Measurements from ENCODE around the gene IMP3.

The IMP3 gene

DNA sequence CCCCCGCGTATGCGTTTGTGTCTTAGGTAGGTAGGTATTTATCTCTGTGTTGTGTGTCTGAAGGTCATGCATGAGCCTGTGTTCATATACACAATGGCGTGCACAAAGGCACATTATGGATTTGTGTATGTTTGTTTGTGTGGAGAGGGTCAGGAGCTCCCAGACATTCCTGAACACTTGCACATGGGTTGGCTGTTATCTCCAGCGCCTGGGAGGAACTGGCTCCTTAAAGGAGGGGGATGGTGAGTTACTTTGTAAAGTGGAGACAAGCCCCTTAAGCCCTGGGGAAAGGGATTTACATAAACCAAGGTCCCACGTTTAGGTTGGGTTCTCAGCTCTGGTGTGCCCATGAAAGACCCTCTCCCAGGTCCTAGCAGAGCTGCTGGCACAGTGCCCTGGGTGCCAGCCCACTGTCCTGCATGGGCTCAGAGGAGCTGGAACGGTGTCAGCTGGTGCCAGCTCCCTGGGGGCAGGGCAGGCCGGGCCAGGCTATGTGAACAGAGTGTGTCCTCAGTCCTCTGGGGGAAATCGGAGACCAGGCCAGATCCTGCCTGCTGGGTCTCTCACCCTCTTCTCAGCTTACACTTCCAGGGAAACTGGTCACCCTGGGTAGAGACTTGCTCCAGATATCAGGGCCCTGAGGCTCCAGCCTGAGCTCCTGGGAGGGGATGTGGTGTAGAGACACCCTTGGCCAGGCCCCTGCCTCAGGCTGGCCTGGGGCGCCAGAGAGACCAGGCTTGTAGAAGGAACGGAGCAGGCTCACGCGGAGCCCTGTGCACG lies 32.8 kb upstream of the IMP3 start:
- no peak for DNase-seq (ENCODE audit: low read depth)

DNA sequence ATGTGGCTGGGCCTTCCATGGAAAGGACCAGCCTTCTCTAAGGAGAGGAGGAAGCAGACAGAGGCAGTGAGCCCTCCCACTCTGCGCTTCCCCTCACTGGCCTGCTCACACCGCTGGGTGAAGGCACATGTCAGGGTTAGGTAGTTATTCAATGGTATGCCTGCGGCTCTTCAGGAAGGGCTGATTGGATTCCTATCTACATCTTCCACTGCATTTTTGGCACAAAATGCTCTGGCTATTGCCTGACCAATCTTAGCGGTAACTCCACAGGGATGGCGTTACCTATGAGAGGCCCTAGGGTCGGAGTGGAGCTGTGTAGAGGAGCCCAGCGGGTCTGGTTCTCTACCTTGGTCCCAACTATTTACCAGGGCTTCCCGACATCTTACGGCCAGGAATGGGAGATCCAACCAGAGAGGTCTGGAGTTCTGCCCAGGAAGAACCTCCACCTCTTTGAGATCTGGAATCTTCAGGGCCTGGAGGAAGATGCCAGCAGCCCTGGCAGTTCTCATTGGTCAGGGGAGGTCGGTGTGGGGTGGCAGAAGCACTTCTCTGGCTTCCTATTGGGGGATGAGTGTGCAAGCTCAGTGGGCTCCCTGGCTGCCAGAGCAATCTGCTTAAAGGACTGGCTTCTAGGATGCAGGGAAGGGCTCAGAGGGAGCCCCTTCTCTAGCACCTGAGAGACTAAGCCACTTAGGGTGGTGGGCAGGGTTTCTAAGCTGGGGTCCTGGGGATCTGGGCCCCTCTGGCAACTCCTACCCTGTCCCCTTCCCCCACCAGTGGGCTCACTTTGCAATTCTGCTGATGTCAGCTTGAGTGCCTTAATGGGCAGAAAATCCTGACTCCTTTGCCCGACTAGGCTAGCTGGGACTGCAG lies 31.9 kb upstream of the IMP3 start:
- no peak for DNase-seq (ENCODE audit: low read depth)

DNA sequence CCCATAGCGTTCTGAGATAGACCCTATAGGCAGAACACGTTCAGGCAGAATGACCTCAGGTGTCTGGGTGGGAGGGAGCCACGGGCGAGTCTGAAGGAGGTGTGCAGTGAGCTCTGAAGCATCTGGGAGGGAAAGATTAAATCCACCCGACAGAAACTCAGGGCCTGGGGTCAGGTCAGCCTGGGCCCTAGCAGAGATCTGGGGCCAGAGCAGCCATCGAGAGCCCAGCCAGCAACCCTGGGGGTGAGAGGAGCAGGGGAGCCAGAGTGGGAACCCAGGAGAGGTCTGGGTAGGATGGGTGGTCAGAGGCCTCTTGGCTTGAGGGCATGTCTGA lies 29.8 kb upstream of the IMP3 start:
- no peak for DNase-seq (ENCODE audit: low read depth)

DNA sequence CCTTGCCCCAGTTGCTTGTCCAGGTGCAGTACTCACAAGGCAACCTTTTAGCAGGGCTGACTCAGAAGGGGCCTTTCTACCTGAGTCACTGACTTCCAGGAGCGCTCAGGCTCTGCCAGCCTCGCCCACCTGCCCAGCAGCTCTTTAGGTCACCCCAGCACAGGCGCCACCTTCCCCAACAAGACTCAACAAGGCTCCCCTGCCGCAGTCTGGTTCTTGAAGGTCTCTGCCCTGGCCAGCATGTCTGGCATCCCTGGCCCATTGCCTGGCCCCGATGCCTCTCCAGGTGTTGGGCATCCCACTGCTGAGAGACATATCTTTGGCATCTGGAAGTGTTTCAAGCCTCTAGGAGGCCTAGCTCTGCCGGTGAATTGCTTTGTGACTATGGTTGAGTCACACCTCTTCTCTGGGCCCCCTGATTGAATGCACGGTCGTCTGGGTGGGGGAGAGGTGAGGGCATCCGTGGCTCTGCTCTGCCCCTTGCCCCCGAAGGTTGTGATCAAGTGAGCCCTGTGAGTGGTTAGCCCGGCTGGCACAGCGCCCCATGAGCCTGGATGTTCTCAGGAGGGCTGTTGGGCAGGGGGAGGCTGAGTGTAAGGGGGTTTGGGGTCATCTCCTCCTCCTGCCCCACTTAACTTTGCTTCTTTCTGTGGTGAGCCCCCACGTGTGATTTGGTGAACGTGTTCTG lies 29.3 kb upstream of the IMP3 start:
- no peak for DNase-seq (ENCODE audit: low read depth)

DNA sequence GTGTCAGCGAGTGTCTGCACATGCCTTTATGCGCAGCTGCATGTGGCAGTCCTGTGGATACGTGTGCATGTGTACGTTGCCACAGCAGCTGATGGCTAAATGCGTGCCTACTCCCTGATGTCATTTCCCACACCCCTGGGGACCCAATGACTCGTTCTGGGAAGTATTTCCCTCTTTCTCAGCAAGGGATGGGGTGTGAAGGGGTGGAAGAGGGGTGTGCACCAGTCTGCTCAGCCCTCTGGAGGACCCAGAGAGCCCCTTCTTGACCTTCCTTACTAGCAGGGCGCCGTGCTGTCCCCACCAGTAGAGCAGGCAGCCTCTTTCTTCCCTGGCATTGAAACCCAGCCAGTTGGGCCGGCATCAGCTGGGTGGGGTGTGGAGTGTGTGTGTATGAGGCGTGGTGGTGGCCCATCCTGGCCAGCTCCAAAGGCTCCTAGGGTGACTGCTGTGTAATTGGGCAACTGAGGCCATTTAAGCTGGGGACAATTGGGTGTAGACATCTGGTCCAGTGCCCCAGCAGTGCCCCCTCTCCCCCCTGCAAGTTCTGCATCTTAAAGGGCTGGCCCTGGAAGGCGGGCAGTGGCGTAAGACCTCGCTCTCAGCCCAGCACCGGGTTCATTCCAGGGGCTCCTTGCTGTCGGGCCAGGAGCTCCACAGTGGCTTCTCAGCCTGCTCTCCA lies 26.9 kb upstream of the IMP3 start:
- peak; percentile 99 for DNase-seq (ENCODE audit: low read depth)

DNA sequence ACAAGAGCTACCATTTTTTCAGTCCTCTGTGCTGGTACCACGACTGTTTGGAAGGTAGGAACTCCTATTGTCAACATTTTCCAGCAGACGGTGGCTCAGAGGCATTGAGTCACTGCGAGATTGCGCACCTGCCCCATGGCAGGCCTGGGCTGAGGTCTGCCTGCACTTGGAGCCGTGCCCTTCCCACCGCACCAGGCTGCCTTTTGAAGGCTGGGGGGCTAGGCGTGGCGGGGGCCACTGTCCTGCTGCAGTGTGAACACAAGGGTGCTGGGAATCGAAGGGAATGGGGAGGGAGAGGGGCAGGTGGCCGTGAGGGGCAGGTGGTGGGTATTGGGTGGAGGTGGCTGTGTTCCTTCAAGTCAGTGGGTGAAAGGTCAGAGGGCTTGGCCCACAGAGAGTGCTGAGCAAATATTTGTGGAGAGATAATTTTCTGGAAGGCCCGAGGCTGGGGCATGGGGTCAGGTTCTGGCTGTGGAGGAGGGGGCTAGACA lies 24.0 kb upstream of the IMP3 start:
- no peak for DNase-seq (ENCODE audit: low read depth)

DNA sequence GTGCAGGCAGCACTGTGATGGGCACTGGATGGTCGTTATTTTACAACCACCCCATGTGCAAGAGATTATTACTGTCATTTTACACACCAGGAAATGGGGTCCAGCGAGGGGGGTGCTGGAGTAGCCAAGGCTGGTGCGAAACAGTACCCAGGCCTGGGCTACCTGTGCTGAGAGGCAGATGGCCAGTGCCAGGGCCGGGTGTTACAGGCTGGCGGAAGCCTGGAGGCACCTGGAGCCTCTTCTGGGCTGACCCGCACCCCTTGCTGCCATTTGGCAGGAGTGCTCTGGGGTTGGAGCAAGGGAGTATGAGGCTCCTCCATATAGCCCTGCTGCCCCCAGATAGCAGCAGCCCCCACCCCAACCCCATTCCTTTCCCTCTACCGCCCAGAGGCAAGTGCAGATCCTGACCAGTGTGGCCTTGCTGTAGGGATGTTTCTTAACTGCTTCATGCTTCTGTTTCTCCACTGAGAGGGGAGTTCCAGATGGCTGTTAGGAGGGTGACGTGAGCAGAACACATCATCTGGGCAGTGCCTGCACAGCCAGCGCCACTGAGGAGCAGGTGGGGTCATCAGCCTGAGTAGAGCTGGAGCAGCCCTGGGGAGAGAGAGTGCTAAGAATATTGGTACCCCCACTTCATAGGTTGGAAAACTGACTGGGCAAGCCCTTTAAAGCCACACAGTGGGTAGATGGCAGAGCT lies 22.9 kb upstream of the IMP3 start:
- no peak for DNase-seq (ENCODE audit: low read depth)

DNA sequence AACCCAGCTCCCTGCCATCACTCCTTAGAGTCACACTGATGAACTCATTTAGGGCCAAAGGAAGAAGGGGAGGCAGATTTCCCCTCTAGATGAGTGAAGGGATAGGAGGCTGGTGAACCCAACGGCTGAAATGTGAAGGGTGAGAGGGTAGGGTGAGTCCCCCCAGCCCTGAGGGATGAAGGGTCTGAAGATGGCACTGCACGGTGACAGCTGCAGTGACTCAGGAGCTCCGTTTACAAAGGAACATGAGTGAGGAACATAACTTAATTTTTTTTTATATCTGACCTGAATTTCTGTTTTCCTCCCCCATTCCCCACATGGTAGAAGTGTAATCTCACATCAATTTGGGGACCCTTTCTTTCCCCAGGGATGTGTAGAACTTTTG lies 21.7 kb upstream of the IMP3 start:
- DNase-seq (ENCODE audit: low read depth): no peak

DNA sequence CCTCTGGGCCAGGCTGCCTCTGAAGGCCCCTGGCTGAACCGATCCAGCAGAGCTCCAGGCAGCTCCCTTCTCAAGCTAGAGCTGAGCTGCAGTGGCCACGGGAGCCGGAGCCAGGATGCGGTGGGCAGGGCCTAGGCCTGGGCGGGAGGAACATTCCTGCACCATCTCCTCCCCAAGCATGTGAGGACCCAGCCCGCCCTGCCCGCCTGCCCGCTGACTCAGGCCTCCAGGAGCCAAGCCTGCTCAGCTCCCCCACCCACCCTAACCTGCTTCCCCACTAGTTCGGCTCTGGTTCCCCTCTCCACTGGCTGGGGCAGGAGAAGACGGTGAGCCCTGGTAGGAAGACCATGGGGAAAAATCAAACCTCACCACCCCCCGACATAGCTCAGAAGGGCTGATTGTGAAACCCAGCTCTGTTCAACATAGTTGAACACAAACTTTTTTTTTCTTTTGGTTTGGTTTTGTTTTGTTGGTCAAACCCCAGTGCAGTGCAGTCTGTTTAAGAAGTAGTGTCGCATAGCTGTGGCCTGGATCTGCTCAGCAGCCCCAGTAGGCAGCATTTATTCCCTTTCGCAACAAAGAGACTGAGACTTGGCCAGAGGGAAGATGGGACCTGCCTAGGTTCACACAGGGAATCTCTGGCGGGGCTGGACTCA lies 21.2 kb upstream of the IMP3 start:
- peak; percentile 91 for DNase-seq (ENCODE audit: low read depth)

DNA sequence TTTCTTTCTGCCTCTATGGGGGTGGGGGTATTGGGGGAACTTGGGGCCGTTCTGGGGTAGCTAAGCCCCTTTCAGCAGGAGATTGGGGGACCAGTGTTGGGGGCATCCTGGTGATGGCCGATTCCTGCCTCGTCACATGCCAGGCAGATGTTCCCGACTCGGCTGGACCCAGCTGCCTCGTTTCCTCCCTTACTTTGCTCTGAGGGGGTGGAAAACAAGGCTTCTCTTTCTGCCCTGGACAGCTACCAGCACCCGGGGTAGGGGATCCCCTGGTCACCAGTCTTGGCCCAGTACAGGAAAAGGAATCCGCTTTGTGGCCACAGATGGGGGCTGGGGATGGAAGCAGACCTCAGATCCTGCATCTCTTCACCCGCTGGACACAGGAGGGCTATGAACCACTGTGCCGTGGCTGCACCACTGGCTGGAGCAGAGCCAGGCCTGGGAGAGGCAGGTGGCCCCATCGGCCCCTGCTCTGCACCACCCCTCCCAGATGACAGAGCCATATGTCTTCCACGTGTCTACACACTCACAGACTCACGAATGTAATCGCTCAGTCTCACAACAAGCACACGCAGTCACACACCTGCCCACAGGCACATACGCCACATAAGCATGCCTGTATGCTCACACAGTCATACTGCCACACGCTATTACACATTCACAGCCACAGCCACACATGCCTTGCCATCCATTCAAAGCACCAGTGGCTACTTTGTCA lies 20.1 kb upstream of the IMP3 start:
- DNase-seq (ENCODE audit: low read depth): no peak

DNA sequence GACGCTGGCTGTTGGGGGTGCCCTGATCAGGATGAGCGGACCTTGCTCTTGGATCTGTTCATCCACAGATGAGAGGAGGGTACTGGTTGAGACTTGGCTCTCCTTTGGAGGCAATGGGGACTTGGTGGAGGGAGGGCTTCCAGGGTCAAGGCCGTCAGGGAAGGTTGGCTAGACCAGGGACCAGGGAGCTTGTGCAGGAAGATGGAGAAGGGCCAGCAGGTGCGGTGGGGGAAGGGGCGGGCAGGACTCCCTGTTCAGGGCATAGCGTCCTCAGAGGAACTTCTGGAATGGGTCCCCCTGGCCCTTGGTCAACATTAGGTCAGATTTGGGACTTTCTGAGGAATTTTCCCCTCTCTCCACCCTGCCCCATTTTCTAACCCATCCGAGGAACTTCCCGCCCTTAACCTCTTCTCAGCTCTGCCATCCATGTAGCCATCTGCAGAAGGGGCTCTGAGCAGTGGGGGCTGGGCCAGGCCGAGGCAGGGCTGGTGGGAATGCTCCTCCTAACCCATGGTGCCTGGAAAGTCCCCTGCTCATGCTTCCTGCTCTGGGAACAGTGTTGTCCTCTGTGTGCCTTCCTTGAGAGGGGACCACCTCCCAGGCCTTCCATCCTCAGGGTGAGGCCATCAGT lies 19.2 kb upstream of the IMP3 start:
- no peak for DNase-seq (ENCODE audit: low read depth)

DNA sequence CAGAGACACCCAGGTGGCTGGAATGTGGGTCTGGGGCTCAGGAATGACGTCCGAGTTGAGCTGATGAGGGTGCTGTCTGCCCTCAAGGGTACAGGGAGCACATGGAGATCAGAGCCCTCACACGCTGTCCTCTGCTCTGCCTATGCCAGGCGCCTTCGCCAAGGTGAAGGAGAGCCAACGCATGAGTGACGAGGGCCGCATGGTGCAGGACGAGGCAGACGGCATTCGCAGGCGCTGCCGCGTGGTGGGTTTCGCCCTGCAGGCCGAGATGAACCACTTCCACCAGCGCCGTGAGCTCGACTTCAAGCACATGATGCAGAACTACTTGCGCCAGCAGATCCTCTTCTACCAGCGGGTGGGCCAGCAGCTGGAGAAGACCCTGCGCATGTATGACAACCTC lies 16.8 kb upstream of the IMP3 start:
- DNase-seq (ENCODE audit: low read depth): no peak

DNA sequence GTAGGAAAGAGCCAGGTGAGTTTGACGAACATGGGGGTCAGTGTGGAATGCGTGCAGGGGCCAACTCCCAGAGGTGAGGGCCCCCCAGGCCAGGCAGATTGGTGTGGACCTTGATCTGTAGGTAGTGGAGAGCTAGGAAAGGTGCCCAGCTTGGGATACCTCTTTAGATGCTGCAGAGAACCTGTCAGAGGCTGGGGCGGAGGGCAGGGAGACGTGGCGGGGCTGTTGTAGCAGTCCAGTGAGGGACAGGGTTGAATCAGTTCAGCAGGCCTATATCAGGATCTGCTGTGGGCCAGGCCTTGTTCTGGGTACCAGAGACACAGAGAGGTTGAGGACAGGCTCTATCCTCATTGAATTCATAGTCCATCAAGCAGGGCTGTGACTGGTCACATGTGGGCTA lies 16.3 kb upstream of the IMP3 start:
- DNase-seq (ENCODE audit: low read depth): no peak

DNA sequence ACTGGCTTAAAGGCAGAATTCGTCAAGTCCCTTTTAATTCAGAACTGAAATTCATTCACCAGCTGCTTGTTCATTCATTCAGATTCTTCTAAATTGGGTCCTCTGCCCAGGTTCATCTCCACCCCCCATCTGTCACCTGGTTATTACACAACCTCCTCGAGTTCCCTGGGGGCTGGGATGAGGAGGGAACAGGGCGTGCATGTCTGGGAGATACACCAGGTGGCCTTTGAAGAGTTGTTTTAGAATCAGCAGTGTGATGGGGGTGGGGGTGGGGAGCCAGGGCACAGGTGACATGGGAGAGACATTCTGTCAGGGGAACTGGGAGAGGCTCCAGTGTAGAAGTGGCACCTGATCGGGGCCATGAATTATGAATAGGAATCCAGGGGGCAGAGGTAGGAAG lies 15.9 kb upstream of the IMP3 start:
- no peak for DNase-seq (ENCODE audit: low read depth)

DNA sequence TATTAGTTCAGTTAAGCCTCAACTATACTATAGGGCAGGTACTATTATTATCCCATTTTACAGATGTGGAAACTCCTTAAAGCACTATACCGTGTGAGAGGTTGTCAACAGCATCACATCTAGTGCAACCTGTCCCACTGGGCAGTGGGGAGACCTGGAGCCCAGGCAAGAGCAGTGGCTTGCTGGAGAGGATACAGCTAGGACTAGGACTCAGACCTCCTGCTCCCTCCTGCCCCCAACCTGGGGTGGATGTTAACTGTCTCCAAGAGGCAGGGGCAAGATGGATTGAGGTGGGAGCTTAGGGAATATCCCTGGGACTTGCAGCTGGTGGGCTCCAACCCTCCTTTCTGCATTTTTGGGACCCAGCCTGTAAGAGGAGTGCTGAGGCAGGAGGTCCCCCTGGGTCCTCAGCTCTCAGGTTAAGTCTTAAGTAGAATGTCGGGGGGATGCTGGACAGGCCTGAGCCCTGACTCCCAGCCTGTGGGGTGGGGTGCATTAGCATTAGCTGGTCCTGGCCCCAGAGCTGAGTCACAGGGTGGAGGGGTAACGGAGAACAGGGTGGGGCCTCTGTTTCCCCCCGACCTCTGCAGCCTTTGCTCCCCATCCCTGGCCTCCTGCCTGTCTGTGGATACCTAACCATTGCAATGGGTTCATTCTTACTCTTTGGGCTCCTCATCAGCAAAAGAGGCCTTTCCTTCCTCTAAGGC lies 14.3 kb upstream of the IMP3 start:
- DNase-seq (ENCODE audit: low read depth): no peak

DNA sequence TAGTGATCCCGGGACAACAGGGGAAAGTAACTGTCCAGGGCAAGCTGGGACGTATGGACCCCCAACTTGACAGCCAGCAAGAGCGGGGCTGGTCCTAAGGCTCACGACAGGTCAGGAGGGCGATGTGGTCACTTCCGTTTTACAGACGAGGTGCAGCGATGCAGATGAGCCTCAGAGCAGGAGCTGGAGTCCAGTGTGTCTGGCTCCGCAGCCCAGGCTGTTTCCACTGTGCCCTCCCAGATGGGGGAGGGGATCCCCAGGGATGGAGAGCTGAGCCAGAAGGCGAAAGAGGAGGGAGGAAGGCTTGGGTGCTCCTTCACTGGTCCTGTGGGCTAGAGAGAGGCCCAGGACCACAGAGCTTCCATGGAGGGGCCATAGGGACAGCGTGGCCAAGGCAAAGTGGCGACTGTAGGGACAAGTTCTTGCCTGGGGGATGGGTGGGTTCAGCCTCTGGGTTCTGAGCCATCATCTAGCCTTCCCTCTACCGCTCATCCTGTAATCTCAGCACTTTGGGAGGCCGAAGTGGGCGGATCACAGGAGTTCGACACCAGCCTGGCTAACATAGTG lies 13.4 kb upstream of the IMP3 start:
- no peak for DNase-seq (ENCODE audit: low read depth)

DNA sequence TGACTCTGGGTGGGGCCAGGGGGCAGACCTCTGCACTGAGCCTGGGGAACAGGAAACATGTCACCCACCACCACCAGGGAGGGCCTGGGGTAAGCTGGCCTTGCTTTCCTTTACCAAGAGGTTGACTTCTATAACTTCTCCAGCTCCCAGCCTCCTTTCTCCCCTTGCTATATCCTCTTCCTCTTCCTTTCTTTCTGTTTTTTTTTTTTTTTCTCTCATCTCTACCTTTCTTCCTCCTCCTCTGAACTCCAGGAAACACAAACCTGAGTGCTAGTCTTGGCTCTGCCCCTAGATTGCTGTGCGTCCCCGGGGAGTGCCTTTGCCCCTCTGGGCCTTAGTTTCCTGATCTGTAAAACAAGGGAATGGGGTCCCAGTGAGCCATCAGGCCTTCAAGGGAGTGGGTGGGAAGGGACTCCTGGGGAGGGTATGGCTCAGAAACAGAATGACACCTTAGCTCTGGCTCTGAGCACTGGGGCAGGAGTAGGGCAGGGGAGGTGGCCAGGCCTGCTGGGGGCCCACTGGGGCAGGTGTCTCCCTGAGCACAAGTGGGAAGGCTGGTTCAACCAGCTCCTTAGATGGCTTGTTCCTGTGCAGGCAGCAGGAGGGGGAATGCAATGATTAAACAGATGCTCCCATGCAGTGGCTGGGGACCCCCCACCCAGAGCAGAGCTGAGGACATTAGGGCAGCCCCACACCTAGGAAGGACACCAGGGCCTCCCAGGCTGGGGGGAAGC lies 12.0 kb upstream of the IMP3 start:
- no peak for DNase-seq (ENCODE audit: low read depth)

Data from GM04504 (cell line).